Vagina (tissue), 2 donors: ENCODE data around the gene OPHN1.

Source experiments
- CTCF ChIP-seq, 3 experiments: fragments of 450-650 bp in 2 of 3; fragments of 200-600 bp in 1 of 3; sonication (generic) in 1 of 3; IDR thresholded peaks; one replicate each; pipeline ENCODE4 v1.5.1; 2017 to 2019; ENCODE audit warnings: antibody characterized with exemption in 3 of 3, mild to moderate bottlenecking in 2 of 3, moderate library complexity in 2 of 3
- POLR2A ChIP-seq, 2 donors: fragments of 450-650 bp; IDR thresholded peaks; one replicate each; pipeline ENCODE4 v1.6.1; 2017; ENCODE audit warnings: antibody characterized with exemption in 2 of 2, mild to moderate bottlenecking in 2 of 2, moderate library complexity in 2 of 2
- POLR2AphosphoS5 ChIP-seq, 2 donors: sonication (generic); formaldehyde crosslinking; IDR thresholded peaks; one replicate each; pipeline ENCODE4 v1.9.0; 2017; ENCODE audit warnings: antibody characterized with exemption in 2 of 2, mild to moderate bottlenecking in 2 of 2, low read depth in 1 of 2; ENCODE audit not compliant: insufficient read depth in 1 of 2

DNA sequence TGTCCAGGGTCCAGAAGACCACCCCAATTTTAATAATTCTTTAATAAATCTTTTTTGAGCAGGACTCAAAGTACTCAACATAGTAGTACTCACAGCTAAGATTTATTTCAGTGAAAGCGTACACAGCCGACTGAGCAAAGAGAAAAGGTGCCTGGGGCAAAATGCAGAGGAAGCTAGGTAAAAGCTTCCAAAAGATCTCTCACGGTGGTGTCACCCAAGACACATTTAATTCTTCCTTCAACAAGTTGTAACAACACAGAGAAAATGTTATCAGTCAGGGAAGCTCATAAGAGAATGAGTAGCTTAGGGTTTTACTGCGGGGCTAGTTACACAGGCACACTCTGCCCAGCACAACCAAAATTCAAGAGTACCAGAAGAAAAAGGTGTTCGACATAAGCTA lies 201.1 kb downstream of the OPHN1 start:
- TF ChIP-seq CTCF (IDR thresholded peaks at IDR 0.05) (no peak), POLR2AphosphoS5 (IDR thresholded peaks at IDR 0.05; ENCODE audit: insufficient read depth in 1 of 2, low read depth in 1 of 2) (no peak), POLR2A (IDR thresholded peaks at IDR 0.05) (no peak)
